NCI-H82 (cell line): ENCODE data around the gene CPM.

ENCODE experiments used
- DNase-seq: peaks from one replicate; lab custom pipeline; 2025; lab: John Stamatoyannopoulos, UW

Gene CPM

GRCh38 chr12:68904351-68904962 lies 28.5 kb downstream of the CPM start:
- no peak for DNase-seq

GRCh38 chr12:68903511-68903910 lies 29.5 kb downstream of the CPM start:
- DNase-seq = no peak

- DNase-seq = no peak
These were observed 31.4 kb downstream of the CPM start for GRCh38 chr12:68901551-68901950.

- DNase-seq = no peak
These were observed 31.8 kb downstream of the CPM start for GRCh38 chr12:68901145-68901544.

GRCh38 chr12:68900241-68900640 lies 32.7 kb downstream of the CPM start:
- no peak for DNase-seq

- no peak for DNase-seq
These were observed 33.7 kb downstream of the CPM start for GRCh38 chr12:68899251-68899771.

GRCh38 chr12:68896881-68897540 lies 36.0 kb downstream of the CPM start:
- no peak for DNase-seq

GRCh38 chr12:68894276-68894855 lies 38.6 kb downstream of the CPM start:
- no peak for DNase-seq

GRCh38 chr12:68893741-68894140 lies 39.2 kb downstream of the CPM start:
- no peak for DNase-seq

GRCh38 chr12:68893201-68893600 lies 39.8 kb downstream of the CPM start:
- DNase-seq = no peak

- no peak for DNase-seq
These were observed 41.8 kb downstream of the CPM start for GRCh38 chr12:68891141-68891540.

GRCh38 chr12:68890701-68891113 lies 42.3 kb downstream of the CPM start:
- no peak for DNase-seq

- no peak for DNase-seq
These were observed 44.7 kb downstream of the CPM start for GRCh38 chr12:68888243-68888642.

- no peak for DNase-seq
These were observed 45.3 kb downstream of the CPM start for GRCh38 chr12:68887641-68888040.

- DNase-seq = peak; percentile 23
These were observed 46.1 kb downstream of the CPM start for GRCh38 chr12:68886636-68887572.

- DNase-seq = no peak
These were observed 47.6 kb downstream of the CPM start for GRCh38 chr12:68885381-68885780.

GRCh38 chr12:68884251-68884650 lies 48.7 kb downstream of the CPM start:
- no peak for DNase-seq

GRCh38 chr12:68883151-68883550 lies 49.8 kb downstream of the CPM start:
- no peak for DNase-seq

- DNase-seq = no peak
These were observed 50.6 kb downstream of the CPM start for GRCh38 chr12:68882251-68882964.

- no peak for DNase-seq
These were observed 52.2 kb downstream of the CPM start for GRCh38 chr12:68880660-68881325.

GRCh38 chr12:68878846-68879245 lies 54.1 kb downstream of the CPM start:
- DNase-seq = no peak
